NT2/D1 (cell line): ENCODE measurements around the gene C11orf54.

Experiments
- SUZ12 ChIP-seq: IDR thresholded peaks from 2 replicates; pipeline ENCODE4 v1.6.1; 2011; ENCODE audit not compliant: insufficient read length, insufficient read depth; ENCODE audit errors: extremely low read depth
- YY1 ChIP-seq: IDR thresholded peaks from 2 replicates; pipeline ENCODE4 v1.6.1; 2011; ENCODE audit not compliant: insufficient read length, insufficient read depth
- ZNF274 ChIP-seq: IDR thresholded peaks from 2 replicates; pipeline ENCODE4 v1.6.1; 2011; ENCODE audit warnings: mild to moderate bottlenecking, low read depth, low read length

DNA sequence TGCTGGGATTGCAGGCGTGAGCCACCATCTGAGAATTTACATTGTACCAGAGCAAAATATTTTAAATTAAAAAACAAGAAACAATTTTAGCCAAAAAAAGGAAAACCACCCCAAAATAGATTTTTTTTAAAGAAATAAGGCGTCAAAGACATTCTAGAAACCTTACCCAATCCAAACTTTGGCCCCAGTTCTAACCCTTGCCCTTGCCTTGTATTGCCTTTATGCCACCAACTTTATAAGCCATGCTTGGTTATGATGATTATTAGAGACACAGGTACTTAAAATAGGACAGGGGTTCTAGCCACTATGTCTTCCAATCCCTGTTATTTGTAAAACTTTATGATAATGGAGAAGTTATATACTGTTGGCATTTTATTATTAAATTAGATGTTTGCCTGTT, 11.8 kb downstream of the C11orf54 start:
- TF ChIP-seq ZNF274 (no peak), SUZ12 (no peak), YY1 (no peak)
